HG03342 (cell line): ENCODE results near the gene FIBIN.
"Not testable (repeated sequence)": the region's sequence is repeated elsewhere in the genome, so short reads cannot be mapped to it uniquely, and the experiment has no call there.

Experiments
- ATAC-seq: cut with Tn5 transposase; IDR thresholded peaks from one replicate; pipeline ENCODE4 v1.9.1; 2021; ENCODE audit warnings: mild to moderate bottlenecking, moderate library complexity; ENCODE audit not compliant: unreplicated experiment

FIBIN gene

GRCh38 chr11:26976389-26976788 lies 17.5 kb upstream of the FIBIN start:
- no peak for ATAC-seq

GRCh38 chr11:26977209-26977608 lies 16.7 kb upstream of the FIBIN start:
- not testable (repeated sequence) for ATAC-seq

GRCh38 chr11:26983645-26984044 lies 10.3 kb upstream of the FIBIN start:
- ATAC-seq: no peak

DNA sequence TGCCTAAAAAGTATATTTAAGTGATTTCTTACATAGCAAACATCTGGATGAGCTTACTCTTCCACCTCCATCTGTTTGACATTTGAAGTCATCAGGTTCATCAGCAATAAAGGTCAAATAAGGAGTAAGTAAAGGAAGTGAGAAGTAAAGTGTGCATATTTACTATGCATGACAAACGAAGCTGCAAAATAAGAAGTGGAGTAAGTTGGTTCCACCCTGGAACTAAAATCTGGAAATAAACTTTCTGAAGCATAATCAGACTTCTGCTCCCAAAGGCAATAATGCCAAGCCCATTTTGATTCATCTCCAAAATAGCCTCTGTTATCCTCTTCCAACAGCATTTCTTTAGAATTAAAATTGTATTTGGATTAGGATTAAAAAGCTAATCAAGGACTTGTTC lies 8.4 kb upstream of the FIBIN start:
- no peak for ATAC-seq

- ATAC-seq: no peak
Measured at GRCh38 chr11:26985943-26986342, 8.0 kb upstream of the FIBIN start.

- no peak for ATAC-seq
Measured at GRCh38 chr11:26987272-26987671, 6.6 kb upstream of the FIBIN start.

- no peak for ATAC-seq
Measured at GRCh38 chr11:26987731-26988130, 6.2 kb upstream of the FIBIN start.

GRCh38 chr11:26992031-26992541 lies 1.8 kb upstream of the FIBIN start:
- ATAC-seq: no peak

DNA sequence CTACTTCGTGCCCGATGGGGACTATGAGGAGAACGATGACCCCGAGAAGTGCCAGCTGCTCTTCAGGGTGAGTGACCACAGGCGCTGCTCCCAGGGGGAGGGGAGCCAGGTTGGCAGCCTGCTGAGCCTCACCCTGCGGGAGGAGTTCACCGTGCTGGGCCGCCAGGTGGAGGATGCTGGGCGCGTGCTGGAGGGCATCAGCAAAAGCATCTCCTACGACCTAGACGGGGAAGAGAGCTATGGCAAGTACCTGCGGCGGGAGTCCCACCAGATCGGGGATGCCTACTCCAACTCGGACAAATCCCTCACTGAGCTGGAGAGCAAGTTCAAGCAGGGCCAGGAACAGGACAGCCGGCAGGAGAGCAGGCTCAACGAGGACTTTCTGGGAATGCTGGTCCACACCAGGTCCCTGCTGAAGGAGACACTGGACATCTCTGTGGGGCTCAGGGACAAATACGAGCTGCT lies 751 bp downstream of the FIBIN start:
- no peak for ATAC-seq

- ATAC-seq: no peak
Measured at GRCh38 chr11:26995701-26996460, 2.0 kb downstream of the FIBIN start.

DNA sequence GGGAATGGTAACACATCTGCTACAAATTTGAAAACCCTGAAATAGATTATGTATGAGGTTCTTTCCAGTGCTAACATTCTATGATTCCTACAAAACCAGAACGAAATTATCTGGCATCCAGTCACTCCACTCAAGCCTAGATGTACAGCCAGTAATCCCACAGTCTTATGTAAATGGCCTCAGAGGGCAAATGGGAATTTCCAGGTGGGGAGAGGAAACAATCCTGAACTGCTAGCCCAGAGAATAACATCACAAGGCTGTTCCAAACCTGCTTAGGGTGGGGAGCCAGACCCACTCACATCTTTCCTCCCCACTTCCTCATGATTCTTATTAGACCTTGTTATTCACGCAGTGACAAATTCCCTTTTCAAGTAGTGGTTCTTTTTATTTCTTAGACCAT lies 3.5 kb downstream of the FIBIN start:
- no peak for ATAC-seq

DNA sequence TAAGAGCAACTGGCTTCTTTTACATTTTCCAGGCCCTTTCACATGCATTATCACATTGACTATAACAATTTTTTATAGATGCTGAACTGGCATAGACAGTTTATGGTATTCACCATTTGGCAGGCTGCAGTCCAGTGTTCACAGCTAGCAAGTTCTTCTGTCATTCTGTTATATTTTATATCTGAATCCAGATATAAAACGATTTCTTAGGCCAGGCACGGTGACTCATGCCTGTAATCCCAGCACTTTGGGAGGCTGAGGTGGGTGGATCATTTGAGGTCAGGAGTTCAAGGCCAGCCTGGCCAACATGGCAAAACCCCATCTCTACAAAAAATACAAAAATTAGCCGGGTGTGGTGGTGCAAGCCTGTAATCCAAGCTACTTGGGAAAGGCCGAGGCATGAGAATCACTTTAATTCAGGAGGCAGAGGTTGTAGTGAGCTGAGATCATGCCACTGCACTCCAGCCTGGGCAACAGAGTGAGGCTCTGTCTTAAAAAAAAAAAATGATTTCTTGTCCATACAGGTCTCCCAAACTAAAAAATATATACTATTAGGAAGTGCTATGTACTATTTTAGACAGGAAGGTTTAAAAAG lies 7.3 kb downstream of the FIBIN start:
- ATAC-seq: not testable (repeated sequence)

GRCh38 chr11:27002431-27002830 lies 8.5 kb downstream of the FIBIN start:
- no peak for ATAC-seq

- ATAC-seq: no peak
Measured at GRCh38 chr11:27002838-27003237, 8.9 kb downstream of the FIBIN start.

GRCh38 chr11:27004103-27004502 lies 10.2 kb downstream of the FIBIN start:
- no peak for ATAC-seq

DNA sequence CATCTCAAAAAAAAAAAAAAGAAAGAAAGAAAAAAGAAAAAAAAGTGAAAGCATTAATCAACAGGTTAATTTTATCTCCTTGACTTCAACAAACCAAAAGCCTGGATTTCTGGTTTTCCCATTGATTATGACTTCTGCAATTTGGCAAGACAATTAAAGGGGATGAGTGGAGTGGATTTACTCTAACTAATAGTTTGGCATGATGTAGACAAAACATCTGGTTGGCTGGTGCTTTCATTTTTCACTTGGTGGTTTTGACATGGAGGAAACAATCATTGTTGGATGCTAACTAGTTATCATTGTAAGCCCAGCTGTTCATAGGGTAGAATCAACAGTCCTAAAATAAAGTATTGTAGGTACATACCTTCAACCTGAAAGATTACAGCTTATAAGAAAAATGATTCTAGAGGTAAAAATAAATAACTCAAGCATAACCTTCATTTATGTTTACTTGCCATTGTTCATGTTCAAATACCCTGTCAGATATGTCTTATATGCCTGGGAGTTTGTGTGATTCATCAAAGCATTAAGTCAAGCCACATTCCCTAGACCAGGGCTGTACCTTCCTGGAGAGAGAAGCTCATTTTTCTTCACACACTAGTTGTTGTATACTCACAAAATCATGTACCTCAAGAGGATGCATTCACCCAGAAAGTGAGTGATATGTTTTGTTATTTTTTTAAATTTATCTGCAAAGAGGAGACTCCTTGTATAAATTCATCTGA lies 15.1 kb downstream of the FIBIN start:
- no peak for ATAC-seq

DNA sequence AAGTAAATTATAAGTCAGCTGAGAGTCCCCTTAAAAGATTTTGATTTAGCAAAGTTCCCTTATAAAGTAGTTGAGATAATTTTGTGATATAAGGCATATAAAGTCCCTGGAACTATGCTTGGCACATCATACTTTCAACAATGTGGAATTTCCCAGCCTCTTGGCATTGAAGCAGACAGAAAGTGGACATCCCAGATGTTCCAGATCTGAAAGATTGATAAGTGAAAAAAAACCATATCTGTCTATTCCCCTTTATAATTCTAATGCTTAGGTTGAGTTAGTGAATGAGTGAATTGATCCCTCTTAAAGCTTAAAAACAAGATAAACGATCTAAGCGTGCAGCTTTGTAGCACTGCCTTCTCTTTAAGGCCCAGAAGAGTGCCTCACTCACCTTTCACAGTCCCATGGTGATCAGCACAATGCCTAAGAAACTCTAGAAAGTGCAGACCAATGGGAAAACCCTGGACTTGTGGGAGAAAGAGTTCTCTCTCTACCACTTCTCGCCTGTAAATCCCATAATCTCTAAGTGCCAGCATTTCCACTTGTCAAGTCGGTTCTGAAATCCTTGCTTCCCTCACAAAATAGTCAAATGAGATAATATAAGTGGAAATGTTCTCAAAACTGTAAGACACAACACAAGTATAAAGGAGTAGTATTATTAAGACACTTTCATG lies 17.8 kb downstream of the FIBIN start:
- ATAC-seq: no peak

DNA sequence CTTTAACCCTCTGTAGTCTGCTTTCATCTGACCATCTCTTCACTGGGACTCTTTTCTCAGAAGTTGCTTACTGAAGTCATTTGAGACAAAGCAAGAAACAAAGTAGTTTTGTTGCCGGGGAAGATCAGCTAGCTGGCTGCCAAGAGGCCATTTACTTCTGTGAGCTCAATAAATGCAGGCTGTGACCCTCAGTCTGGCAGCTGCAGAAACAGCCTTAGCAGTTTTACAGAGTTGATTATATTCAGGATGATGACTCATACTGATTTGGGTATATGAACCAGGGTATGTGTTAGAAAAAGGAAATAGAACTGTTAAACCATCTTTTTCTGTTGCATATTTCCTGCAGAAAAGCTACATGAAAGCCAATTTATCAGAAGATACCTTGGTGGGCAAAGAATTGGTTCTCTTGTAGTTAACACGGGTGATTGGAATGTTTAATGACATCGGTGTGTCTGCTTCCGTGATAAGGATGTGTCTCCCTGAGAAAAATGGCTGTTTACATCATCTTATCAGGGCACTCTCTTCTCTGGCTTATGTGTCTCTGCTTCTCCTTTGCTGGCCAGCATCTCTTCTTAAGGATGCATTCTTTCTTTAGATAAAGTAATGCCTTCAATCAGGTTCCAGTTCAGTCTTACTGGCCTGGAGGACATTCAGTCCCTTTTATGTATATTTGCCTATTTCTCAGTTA lies 18.5 kb downstream of the FIBIN start:
- ATAC-seq: no peak

DNA sequence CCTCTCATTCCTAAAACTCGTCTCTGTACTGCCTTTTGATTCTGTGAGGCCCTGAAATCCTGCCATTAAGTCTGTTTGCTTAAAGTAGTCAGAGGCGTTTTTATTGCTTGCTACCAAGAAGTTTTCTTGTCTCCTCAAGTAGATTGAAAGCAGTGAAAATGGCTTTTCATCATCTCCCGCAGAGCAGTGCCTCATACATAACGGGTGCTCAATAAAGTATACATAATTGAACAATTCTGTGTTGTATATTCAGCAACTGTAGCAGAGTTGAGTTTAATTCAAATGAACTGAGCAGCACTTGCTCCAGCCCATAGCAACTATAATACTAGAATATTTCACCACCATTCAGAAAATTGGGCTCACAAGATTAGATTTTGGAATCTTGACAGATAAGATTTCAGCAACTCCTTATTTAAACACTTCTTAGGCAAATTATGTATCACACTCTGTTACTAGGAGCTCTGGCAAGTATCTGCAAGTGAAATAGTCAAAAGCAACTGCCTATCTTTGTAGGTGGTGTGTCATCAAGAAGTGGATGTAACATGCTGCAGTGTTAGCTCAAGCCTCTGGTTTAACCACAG lies 20.0 kb downstream of the FIBIN start:
- ATAC-seq: no peak

DNA sequence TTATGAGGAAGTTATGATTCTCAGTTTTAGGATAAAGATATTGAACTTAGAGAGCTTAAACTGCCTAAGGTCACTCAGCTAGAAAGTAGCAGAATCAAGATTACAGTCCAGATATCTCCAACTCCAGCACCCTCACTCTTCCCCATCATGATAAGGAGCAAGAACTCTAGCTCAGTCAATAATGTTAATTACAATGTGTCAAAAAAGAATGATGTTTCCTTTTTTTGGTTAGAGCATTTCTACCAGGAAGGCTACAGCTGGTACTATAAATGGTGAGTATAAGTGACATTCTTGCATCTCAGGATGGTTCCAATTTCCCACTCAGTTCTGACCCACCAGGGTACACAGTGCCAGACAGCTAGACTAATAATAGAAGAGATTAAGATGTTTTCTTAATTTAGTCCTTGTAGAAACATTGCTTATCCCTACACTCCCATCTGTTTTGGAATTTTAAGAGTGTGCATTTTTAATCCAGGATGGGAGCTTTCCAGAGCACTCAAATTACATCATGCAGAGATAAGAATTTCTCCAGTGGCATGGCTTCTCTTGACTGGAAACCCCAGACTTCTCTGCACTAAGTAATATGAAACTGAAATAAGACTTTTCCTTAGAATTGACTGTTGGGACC lies 25.1 kb downstream of the FIBIN start:
- no peak for ATAC-seq
